Activated CD8-positive, alpha-beta memory T cell treated with anti-CD3 and anti-CD28 coated beads, Interleukin-2, amount 50 U/mL, for 4 hours (primary cell): ENCODE results near the gene GCK.

Source experiments
- DNase-seq: peaks from one replicate; pipeline ENCODE4 v3.0.0-alpha.2; 2020

The GCK gene

GRCh38 chr7:44189286-44189992, at the start of gene GCK:
Gene GCK, minus strand, starts transcription at chr7:44189439. Its CDS starts 486 bp downstream, at chr7:44188953.
- no peak for DNase-seq

- DNase-seq, result no peak
These were observed 49.0 kb upstream of the GCK start for GRCh38 chr7:44238116-44238695.

- no peak for DNase-seq
These were observed 48.5 kb upstream of the GCK start for GRCh38 chr7:44237696-44238095.

GRCh38 chr7:44236333-44236728, 47.1 kb upstream of the GCK start:
- no peak for DNase-seq

- DNase-seq, result no peak
These were observed 46.5 kb upstream of the GCK start for GRCh38 chr7:44235582-44236332.

- no peak for DNase-seq
These were observed 45.8 kb upstream of the GCK start for GRCh38 chr7:44235066-44235465.

GRCh38 chr7:44232901-44233715, 43.9 kb upstream of the GCK start:
- no peak for DNase-seq

GRCh38 chr7:44232396-44232795, 43.2 kb upstream of the GCK start:
- no peak for DNase-seq

- DNase-seq, result no peak
These were observed 41.8 kb upstream of the GCK start for GRCh38 chr7:44231088-44231487.

- no peak for DNase-seq
These were observed 41.0 kb upstream of the GCK start for GRCh38 chr7:44230286-44230685.

GRCh38 chr7:44229546-44230105, 40.4 kb upstream of the GCK start:
- DNase-seq, result no peak

- no peak for DNase-seq
These were observed 39.5 kb upstream of the GCK start for GRCh38 chr7:44228571-44229350.

GRCh38 chr7:44227911-44228310, 38.7 kb upstream of the GCK start:
- no peak for DNase-seq

GRCh38 chr7:44226396-44226753, 37.1 kb upstream of the GCK start:
- DNase-seq, result no peak

GRCh38 chr7:44225566-44226395, 36.5 kb upstream of the GCK start:
- DNase-seq, result no peak

- DNase-seq, result no peak
These were observed 35.8 kb upstream of the GCK start for GRCh38 chr7:44224974-44225565.

- DNase-seq, result no peak
These were observed 35.1 kb upstream of the GCK start for GRCh38 chr7:44224080-44224973.

- DNase-seq, result no peak
These were observed 34.3 kb upstream of the GCK start for GRCh38 chr7:44223362-44224079.

- no peak for DNase-seq
These were observed 33.6 kb upstream of the GCK start for GRCh38 chr7:44222776-44223261.
